Stimulated activated CD4-positive, alpha-beta T cell treated with anti-CD3 and anti-CD28 coated beads, Interleukin-1b, Interleukin-23, amount 100 ng/mL, for 24 hours (primary cell): ENCODE measurements around the gene TCEA3.

ENCODE experiments used
- DNase-seq, 4 experiments: peaks; one replicate each; pipeline ENCODE4 v3.0.0-alpha.2; 2020; ENCODE audit warnings: low read depth in 4 of 4, low spot score in 1 of 4

Gene TCEA3

DNA sequence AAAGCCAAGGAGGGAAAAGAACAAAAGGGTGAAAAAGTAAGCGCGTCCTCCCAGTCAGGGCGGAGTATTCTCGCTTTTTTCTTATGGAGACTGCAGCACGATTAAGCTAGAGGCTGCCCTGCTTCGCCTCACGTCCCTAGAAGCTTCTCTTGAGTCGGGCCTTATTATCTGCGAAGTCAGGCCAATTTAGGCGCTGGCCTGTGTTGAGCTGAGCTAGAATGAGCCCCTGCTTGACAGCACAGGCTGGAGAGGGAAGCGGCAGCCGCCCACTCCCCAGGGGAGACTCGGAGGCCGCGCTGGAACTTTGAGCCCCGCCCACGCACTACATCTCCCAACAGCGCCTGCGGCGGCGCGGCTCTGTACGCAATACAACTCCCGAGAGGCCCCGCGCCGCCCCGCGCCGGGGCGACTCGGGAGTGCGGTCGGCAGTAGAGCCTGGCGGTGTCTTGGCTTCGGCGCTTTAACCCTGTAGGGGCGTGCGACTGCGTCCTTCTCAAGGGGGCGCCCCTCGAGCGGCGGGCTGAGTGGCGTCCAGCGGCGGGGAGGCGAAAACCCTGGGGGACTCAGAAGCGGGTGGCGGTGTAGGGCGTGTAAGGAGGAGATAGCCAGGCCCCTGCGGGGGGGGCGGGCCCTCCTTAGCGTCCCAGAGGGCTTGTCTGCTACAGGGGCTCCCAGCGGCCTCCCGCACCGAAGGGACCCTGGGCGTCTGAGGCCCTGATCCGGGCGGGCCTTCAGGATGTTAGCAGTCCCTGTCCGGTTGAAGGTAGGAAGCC, 55.8 kb downstream of the TCEA3 start:
- peak; percentile 74 to 87 (median 82) for DNase-seq

DNA sequence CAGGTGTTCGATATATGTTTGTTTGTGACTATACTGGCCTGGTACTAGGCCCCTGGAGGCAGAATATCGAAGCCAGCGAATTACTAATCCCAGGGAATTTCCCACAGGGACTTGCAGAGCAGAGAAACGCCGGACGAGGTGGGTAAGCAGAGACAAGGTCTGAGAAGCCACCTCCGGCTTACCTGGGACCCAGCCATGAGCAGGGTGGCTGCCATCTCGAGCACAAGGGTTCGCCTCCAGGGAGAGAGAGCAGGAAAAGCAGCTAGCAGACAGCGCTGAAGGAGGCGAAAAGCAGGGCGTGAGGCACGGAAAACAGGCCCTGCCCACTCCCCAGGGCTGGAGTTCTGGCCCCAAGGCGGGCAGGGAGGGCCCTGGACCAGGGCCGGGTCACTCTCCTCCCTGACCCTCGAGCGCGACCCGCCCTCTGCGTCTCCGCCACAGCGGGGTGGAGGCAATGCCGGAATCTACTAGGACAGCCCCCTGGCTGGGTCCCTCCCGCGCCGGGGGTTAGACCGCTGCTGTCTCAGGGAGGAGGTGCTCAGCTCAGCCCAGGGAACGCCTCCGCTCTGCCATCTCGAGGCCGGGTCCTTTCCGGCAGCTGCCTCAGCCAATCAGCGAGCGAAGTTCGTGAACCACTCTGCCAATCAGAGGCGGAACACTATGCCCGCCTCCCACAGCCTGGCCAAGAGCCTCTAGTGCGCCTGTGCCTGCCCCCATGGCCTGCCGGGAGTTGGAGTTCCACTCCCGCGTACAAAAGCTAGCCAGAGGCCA, 56.6 kb downstream of the TCEA3 start:
- peak; percentile 87 to 96 (median 96) for DNase-seq

DNA sequence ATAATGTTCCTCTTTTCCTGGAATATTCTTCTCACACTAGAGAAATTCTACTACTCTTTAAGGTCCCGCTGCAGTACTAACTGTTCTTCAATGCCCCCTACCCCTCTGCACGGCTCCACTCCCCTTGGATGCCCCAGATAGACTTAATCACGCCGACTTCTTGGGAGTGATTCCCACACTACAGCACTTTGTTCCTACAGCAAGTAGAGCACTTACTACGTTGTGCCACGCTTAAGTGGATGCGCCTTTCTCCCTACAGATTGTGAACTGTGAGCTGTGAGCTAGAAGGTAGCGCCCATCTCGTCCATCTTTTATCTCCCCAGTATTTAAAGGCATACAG, 57.1 kb downstream of the TCEA3 start:
- DNase-seq = no peak

DNA sequence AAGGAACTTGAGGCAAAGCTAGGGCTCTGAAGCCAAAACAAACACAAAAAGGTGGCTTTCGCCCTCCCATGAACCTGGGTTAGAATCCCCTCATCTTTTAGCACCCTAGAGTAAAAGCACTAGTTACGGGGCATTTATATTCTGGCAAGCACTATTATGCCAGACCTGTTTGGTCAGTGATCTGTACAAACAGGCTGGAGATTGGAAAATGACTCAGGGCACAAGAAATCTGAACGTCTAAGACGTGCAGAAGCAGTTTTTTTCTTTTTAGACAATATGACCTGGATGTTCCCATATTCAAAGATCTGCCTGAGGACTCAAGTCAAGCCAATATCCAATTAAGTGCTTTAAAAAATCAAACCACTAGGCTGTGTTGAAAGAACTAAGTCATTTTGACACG, 58.0 kb downstream of the TCEA3 start:
- no peak for DNase-seq

DNA sequence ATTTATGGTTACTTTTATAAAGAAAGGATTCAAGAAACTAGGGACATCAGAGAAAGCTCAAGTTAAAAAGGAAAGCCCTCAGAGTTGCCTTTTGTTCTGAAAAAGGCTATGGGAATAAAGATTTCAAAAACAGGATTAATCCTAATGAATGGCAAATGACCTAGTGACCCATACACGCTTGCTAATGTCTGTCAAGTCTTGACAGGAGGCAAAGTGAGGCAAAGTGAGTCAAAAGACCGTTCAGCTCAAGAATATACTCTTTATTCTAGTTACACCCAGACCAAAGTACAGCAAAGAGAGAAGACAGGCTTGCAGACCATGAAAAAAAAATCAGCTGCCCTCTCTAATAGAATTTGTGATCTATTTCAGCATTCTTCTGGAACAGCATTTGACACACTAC, 58.4 kb downstream of the TCEA3 start:
- no peak for DNase-seq

DNA sequence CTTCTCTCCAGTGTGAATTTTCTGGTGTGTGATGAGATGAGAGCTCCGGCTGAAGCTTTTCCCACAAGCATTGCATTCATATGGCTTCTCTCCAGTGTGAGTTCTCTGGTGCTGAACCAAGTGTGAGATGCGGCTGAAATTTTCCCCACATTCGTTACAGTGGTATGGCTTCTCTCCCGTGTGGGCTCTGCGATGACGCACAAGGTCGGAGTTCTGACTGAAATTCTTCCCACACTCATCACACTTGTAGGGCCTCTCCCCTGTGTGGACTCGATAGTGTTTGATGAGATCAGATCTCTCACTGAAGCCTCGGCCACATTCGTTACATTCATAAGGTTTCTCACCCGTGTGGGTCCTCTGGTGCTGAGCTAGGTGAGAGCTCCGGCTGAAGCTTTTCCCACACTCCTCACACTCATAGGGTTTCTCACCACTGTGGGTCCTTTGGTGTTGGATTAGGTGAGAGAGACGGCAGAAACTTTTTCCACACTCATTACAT, 62.3 kb downstream of the TCEA3 start:
- DNase-seq = no peak

DNA sequence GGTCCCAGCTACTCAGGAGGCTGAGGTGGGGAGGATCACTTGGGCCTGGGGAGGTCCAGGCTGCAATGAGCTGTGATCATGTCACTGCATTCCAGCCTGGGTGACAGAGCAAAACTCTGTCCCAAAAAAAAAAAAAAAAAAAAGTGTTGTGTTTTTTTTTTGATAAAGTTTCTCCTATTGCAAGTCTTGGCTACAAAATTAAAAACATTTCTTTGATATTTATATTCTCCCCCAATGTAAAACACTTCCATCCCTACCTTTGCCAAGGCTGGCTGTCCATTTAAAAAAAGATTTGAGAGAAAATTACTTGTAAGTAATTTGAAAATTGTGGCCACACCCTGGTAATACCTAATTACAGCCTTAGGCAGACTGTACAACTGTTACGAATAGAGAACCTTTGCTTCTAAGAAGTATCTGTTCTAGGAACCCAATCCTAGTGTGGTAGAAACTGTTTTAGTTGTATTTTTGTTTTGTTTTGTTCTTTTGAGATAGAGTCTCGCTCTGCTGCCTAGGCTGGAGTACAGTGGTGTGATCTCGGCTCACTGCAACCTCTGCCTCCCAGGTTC, 66.2 kb downstream of the TCEA3 start:
- no peak for DNase-seq

DNA sequence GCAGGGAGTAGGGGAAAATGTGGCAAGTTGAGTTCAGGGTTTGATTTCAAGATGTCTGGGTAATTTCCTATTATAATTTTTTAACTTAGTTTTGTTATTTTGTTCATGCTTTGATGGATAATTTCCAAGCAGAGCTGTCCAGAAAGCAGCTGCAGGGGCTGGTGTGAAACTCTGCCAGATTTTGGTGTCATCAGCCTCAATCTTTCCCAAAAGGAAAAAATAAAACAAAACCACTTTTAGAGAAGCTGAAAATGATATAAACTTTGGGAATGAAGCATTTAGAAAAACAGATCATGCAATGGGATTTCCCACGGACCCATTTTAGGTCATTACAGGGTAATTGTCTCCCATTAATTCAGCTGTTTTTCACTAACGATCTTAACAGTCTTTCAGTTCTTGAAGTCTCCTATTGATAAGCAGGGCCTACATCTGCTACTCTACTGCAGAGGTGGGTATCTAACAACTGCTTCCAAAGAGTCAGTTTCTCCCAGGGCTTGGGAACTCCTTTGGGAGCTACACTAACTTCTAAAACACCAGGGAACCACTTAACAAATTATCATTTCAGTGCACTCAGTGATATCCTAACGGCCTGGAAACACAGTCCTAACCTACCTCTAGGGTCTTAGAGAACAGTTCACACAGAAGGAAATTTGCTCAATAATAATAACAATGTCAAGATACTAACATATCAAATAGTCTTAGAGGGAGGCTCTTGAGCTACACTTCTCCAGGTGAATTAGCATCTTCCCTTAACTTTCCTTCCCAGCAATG, 67.2 kb downstream of the TCEA3 start:
- no peak for DNase-seq

DNA sequence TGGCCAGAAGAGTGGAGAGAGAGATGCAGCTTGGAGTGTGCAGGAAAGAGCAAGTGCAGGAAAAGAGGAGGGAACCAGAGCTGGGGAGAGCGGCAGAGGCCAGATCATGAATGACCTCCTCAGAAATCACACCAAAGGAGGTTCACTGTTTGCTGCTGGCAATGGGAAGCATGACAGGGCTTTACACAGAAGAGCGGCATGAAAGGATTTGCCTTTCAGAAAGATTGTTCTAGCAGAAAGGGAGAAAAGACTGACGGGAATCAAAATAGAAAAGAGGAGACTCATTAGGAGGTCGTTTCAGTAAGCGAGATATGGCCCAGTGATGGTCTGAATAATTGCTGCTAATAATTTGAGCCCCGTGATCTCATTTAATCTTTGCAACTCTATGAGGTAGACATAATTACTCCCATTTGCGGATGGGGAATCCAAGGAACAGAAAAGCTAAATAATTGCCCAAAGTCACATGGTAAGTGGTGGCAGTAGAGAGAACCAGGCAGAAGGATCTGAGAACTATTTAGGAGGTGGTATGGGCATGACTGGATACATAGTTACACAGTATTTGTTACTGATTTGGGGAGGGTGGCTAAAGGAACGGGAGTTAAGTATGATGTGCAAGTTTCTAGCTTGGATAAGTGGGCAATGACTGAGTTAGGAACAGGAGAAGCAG, 67.9 kb downstream of the TCEA3 start:
- no peak for DNase-seq

DNA sequence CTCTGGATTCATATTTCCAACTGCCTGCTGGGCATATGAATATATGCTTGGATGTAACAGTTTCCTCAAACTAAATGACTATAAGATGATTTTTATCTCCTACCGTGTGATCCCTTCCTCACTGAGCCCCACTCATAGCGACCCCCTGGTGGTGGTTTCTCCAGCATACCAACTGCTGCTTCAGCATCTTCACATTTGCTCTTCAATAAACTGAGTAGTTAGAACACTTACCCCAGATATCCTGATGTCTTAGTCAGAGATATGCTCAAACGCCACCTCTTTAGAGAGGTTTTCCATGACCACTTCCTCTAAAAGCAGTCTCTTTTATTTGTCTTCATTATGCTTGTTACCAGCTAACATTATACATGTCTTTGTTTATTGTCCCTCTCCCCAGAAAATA, 70.3 kb downstream of the TCEA3 start:
- DNase-seq = no peak

DNA sequence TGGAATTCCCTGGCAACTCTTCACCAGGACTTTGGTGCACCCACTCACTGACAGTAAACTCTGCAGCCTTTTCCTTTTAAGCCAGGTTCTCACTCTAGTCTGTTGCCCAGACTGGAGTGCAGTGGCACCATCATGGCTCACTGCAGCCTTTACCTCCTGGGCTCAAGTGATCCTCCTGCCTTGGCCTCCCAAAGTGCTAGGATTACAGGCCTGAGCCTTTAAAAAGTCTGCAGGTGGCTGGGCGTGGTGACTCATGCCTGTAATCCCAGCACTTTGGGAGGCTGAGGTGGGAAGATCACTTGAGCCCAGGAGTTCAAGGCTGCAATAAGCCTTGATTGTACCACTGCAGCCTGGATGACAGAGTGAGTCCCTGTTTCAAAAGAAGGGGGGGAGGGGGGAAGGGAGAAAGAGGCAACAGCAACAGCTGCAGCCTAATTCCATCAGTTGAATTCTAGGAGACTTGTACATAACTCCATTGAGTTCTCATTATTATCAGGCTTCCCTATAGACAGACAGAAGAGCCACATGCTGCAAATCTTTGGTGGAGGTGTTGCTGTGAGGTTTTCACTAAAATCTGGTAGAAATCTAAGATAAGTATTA, 72.4 kb downstream of the TCEA3 start:
- no peak for DNase-seq

DNA sequence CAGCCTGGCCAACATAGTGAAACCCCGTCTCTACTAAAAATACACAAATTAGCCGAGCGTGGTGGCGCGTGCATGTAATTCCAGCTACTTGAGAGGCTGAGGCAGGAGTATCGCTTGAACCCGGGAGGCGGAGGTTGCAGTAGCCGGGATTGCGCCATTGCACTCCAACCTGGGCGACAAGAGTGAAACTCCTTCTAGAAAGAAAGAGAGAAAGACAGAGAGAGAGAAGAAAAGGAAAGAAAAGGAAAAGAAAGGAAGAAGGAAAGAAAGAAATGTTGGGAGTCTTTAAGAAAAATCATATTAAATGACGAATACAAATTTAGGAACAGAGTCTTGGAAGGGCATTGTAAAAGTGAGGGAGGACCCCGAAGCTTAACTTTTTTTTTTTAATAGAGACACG, 78.6 kb downstream of the TCEA3 start:
- no peak for DNase-seq

DNA sequence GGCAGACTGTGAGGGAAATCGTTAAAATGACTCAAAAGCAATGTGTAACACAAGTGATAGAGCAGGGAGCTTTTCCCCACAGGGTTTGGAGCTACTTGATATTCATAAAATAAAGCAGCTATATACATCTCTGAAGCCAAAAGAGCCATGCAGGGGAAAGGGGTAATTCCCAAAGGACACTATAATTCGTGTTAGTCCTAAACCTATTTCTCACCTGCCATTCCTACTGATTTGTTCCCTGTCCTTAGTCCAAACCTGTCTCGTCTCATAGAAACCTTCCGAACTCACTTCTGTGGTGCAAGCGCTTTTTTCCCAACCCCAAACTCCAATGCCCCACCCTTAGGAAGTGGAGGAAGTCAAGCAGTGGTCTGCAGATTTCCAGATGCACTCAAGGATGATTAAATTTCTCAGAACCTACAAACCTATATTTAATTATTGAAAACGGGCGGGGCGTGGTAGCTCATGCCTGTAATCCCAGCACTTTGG, 79.5 kb downstream of the TCEA3 start:
- no peak for DNase-seq

DNA sequence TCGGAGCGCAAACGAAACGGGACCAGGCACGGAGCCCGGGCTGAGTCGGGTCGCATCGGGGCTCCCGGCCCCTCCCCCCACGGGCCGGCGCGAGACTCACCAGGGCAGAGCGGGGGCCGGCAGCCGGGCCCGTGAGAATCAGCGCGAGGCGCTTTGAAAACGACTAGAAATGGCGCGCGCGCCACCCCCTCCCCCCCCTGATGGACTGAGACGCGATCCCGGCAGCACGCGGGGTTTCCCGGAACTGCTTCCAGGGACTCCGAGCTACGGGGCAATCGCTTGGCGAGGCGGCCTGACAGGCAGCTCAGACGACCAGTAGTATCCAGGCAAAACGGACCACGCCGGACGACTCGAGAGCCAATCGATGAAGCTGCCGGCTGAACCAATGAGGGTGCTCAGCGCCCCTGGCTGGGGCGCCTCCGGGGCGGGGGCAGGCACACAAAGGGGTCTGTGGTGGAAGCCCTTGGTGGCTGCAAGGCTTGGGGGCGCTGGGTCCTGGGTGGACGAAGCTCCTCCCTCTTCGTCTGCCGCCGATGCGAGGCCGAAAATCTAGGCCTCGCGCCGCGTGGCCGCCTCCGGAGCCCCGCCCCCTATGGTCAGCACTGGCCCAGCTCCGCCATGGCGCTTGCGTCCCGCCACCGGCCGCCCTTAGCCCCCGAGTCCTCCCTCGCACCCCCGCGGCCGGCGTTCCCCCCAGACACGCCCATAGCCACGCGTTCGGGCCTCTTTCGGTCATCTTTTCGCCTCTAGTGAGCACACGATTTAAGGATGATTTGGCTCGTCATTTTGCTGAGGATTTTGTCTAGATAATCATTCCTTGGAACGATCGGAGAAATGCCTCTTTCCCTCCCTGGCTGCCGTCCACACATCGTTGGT, 80.2 kb downstream of the TCEA3 start, which contains the start of gene HNRNPR:
HNRNPR (minus strand) TSS at position 174 of the 876 bp plus-strand sequence. CDS start 3,276 bp downstream, outside the sequence.
- DNase-seq = peak; percentile 97 to 100 (median 98)

DNA sequence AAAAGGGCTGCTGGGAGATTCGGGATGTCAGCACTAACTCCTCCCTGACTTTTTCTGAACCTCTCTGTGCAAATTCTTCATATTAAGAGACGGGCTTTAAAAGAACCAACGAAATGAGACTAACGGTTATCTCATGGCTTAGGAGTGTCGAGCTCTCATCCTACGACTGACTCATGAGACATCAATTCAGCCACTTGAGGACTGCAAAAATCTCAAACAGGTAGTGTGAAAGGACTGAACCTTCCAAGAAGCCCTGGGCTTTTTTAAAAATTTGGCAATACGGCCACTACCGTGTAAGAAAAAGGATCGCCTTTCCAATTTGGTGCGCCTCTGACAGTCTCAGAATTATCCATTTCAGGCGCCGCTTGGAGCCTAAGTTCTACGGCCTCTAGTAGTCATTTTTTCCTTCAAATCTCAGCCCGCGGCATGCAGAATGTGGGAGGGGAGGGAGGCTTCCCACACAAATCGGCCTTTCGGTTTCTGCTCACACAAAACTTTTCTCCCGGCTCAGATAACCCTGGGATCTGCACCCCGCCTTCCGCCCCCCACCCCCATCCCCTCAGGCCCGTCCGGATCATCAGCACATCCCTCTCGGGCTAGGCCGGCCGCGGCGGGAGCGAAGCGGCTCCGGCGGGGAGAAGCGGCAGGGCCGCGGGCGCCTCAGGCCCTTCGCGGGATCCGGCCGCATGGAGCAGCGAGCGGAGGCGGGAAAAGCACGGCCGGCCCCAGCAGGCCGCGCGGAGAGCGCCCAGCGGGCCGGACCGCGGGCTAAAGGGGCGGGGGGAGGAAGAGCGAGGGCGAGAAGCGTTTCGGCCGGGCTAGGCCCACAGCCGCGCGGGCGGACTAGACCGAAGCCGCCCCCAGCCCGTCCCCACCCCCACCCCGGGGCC, 81.1 kb downstream of the TCEA3 start:
- peak in 3 of 4 experiments; percentile 12 to 51 (median 47) for DNase-seq

DNA sequence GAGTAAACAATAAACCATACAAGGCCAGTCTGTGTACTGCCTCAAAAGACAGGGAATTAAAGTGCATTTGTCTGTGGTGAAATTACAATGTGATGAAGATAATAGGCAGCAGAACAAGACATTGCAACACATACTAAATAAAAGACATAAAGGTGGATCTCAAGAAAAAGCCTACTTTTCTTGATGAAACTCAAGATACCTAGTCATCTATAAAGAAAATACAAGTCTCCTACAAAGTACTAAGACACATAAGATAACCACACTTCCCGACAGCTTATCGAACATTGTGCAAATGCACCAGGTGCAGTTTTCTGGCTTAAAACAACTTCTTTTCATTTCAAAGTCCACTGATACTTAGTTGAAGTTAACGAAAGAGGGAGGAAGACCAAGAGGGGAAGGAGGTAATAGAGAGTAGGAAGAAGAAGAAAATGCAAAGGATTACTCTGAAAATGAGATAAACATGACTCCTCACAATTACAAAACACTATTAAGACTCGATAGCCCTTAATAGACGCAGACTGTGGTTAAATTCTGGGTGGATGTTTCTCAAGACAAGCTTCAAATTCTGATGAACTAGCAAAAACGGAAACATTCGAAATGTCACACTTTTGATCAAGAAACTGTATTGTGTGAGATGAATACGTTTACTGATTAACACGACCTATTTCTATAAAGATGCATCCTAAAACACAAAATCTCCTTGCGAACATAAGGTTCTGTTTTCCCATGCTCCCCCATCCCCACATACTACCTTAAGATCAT, 82.4 kb downstream of the TCEA3 start:
- no peak for DNase-seq

DNA sequence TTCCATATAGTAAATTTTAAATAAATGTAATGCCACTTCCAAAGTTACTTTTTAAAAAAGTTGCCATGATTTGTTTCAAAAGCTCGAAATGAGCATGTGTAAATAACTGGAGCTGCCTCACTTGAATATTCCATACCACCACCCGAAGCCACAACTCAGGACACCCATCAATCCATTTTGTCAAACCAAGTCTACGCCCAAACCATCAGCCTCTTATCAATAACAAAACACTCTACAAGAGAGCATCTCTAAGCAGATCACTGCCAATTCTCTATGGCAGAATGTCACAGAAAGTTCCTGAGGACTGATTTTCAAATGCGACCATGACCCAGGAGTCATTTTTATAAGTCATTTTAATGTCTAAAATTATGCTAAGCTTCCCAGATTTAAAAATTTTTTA, 84.9 kb downstream of the TCEA3 start:
- no peak for DNase-seq
